HG03280 (cell line): Measurements from ENCODE around the gene ABCG4.
"Not testable (repeated sequence)": the region's sequence is repeated elsewhere in the genome, so short reads cannot be mapped to it uniquely, and the experiment has no call there.

ENCODE experiments used
- ATAC-seq: cut with Tn5 transposase; IDR thresholded peaks from one replicate; pipeline ENCODE4 v1.9.1; 2021; ENCODE audit warnings: mild to moderate bottlenecking, moderate library complexity; ENCODE audit not compliant: unreplicated experiment

ABCG4 gene

DNA sequence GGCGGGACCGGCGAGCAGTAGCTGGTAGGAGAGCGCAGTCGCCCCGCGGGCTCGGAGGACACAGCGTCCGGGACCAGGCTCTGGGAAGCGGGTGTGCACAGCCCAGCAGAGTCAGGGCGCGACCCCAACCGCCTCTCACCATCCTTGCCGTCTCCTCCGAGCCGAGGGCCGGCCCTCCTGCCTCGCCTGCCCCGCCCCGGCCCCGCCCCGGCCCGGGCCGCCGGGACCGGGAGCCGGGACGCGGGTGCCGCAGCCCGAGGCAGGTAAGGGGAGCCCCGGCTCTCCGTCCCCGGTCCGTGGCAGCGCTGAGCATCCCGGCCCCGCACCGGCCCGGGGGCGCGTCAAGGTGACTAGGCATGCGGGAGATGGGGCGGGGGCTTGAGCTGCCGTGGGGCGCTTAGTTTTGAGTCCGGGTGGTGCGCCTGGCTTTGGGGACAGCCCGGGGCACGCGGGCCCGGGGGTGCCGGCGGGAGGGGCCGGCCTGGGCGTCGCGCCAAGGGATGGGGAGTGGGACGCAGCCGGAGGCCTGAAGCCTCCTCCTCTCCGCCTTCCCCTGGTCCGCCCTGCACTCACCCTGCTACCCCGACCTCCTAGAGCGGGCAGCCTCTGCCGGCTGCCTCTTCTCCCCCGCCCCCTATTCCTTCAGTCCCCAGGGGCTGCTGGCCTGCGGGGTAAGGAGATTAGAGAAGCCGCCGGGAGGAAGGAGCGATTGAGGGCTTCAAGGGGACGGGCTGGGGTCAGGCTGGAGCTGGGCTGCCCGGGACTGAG, at the start of gene ABCG4:
TSS of gene ABCG4 (plus strand) at position 35 of the 768 bp plus-strand sequence. CDS start 914 bp downstream, outside the sequence.
- ATAC-seq, result no peak

DNA sequence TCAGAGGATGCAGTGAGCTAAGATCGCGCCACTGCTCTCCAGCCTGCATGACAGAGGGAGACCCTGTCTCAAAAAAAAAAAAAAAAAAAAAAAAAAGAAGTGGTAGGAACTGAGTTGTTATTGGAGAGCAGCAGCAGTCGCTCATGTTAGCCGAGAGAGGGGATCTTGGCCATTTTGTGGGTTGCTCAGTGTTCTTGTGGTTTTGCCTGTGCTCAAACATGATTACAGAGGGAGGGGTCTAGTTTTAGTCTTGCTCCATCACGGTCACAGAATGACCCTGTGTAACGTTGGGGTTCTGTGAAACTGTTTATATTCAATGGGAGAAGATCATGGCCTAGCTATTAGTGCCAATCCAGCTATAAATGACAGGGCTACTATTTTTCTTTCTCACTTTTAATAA, 49.1 kb upstream of the ABCG4 start:
- ATAC-seq, result no peak

DNA sequence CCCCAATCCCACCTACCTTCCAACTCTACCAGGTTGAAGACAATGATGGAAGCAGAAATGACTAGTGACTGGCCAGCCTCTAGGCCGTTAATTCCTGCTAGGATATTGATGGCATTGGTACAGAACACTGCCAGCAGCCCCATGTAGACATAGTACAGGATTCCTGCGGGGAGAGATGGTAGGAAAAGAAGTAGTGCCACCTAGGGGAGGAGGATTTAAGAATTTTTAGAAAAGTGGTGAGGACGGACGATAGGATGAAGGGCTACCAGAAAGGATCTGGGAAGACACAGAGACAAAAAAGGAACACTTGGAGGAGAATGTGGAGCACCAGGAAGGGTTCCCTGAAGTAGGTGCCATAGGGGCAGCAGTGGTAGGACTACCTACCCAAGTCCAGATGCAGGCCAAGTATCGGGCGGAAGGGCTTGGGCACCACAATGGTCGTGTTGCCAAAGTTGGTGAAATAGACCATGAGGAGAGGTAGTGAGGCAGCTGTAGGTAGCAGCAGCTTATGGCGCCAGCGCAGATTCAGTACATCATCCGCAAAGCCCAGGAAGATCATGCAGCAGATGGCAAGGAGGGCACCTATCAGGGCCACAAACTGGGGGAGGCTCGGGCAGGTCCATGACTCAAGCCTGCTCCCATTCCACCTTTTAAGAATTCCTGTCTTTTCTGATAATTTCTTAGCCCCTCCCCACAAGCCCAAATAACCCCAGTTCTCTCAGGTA, 48.4 kb upstream of the ABCG4 start:
- no peak for ATAC-seq

DNA sequence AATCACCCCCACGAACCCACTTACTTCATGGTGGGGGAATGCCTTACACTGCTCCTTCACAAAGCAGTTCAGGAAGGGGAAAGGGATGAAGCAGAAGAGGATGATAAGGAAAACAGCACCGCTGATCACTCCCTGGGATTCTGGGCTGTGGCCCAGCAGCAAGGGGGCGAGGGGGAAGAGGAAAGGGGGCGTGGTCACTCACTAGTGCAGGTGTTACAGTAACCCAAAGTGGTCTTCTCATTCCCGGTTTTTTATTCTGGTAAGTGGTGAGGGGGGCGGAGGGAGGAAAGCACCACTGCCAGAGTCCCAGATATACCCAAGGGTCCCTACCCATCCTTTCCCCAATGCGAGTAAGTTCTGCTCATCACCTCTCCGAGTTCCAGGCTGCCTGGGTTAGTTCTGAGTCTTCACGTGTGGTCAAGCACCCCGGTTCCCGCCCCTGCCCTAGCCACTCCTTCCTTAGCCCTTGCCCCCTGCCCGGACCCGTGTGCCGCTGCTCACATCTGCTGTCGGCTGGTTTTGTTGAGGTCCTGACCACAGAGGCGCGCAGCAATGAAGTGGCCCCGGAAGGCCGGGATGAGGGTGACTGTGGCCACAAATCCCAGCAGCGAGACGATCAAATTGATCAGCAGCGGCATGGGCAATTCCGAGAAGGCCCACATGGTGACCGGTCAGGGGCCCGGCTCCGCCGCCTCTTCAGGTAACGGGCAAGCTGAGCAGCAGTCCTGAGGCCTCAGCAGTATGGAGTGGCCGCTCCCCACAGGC, 47.7 kb upstream of the ABCG4 start:
- ATAC-seq, result peak; percentile 13

DNA sequence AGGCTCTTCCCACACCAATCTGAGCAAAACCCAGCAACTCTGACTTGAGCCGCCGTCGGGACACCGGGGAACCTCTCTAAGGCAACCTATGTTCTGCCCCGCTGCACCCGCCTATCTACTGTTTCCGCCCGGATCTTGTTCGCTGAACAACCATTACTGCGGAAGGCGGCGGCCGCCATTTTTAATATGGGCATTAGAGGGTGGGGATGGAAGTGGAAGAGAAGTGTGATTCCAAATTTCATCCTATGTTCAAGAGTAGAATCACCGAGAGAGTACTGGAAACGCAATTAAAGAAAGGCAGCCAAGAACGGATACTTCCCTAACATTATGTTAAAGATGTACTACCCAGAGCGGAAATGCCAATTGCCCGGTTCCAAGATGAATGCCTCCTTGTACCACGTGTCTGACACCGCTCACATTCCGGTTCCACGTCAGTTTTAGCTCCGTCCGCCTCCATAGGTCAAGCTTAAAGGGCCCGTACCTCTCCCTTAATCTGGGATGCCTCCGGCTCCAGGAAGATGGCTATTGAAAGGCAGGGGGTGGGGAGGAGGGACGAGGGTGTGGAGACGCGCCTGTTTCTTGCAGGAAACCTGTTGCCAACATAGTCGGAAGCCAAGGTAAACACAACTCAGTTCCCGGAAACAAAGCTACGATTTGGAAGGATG, 47.0 kb upstream of the ABCG4 start, which contains the start of gene DPAGT1:
TSS of gene DPAGT1 (minus strand) at position 95 of the 665 bp plus-strand sequence. CDS start 198 bp downstream, outside the sequence.
- peak; percentile 78 for ATAC-seq

DNA sequence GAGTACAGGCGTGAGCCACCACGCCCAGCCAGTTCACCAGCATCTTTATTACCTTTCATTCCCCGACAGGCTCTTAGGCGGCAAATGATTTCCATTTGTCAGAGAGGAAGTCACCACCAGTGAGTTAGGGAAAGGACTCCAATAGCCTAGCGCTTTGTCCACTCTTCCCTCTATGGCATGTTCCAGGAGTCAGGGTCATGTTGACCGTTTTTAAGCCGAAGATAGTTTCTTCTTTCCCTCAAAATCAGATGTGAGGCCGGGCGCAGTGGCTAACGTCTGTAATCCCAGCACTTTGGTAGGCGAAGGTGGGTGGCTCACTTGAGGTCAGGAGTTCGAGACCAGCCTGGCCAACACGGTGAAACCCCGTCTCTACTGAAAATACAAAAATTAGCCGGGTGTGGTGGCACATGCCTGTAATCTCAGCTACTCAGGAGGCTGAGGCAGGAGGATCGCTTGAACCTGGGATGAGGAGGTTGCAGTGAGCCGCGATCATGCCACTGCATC, 45.6 kb upstream of the ABCG4 start:
- ATAC-seq, result not testable (repeated sequence)

DNA sequence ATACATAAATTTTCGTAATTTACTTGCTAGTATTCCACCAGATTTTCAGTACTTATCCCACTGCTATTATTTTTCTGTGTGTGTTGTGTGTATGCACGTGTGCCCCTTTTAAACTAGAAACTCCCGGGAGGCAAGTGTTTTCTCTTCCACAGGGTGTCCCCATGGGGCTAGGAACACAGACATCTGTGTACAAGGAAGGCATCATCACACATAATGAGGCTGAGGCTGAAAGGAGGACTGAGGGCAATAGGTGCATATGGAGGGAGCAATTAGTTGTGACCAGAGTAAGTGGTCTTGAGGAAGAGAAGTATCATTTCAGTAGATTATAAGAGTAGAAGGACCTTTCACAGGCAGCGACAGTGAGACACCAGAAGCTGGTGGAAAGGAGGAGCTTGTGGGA, 45.1 kb upstream of the ABCG4 start:
- ATAC-seq, result no peak

DNA sequence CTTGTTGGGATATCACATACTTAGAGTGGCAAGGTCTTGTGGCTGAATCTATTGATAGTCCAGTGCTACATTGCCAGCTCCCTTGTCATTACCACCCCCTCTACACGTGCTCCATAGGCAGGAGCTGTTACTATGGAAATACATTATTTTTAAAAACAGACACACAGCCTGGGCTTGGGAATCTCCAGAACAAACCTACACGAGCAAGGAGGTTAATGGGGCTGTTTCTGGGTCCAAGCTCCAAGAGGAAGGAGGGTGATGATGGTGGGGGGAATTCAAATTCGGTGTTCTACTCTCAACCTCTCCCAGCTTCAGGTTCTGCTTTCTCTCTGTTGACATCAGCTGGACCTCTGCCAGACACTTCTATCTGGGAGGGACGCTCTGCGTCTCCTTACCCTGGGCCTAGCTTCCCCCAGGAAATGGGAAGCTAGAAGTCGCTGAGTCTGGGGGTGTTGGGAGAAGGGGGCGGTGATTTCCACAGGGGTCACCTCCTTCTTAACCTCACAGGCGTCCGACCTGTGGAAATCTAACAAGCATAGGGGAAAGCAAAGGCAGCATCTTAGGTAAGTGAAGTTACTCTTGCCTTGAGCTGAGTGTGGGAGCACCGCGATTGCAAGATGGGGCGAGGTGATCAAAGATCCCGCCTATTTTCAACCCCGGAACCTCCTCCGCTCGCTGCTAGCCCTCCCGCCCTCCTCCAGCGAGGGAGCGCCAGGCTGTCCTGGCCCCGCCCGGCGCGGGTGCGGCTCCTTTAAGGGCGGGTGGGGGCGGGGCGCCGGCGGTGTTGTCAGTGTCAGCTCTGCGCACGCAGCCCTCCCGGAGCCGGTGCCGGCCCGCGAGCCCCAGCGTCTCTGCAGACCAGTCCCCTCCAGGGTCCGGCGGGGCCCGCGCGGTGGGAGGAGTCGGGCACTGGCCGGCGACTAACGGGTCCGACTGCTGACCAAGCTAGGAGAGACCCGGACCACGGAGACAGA, 42.0 kb upstream of the ABCG4 start, which contains the start of gene C2CD2L:
TSS of gene C2CD2L (plus strand) at position 781 of the 974 bp plus-strand sequence. CDS start 398 bp downstream, outside the sequence.
- ATAC-seq, result peak; percentile 76

DNA sequence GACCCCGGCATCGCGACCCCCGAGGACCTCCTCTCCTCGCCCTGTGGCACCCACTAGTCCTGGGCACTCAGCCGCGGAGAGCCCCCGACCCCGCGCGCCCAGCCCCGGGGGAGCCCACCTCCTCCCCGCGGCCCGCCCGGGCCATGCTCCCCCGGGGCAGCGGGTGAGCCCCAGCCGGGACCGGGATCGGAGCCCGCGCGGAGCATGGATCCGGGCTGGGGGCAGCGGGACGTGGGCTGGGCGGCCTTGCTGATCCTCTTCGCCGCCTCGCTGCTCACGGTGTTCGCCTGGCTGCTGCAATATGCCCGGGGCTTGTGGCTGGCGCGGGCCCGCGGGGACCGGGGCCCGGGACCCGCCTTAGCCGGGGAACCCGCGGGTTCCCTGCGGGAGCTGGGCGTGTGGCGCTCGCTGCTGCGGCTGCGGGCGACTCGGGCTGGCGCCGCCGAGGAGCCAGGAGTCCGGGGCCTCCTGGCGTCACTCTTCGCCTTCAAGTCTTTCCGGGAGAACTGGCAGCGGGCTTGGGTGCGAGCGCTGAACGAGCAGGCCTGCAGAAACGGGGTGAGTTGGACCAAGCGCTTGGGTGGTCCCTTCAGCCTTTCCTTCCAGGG, 41.2 kb upstream of the ABCG4 start:
- ATAC-seq, result peak; percentile 27

DNA sequence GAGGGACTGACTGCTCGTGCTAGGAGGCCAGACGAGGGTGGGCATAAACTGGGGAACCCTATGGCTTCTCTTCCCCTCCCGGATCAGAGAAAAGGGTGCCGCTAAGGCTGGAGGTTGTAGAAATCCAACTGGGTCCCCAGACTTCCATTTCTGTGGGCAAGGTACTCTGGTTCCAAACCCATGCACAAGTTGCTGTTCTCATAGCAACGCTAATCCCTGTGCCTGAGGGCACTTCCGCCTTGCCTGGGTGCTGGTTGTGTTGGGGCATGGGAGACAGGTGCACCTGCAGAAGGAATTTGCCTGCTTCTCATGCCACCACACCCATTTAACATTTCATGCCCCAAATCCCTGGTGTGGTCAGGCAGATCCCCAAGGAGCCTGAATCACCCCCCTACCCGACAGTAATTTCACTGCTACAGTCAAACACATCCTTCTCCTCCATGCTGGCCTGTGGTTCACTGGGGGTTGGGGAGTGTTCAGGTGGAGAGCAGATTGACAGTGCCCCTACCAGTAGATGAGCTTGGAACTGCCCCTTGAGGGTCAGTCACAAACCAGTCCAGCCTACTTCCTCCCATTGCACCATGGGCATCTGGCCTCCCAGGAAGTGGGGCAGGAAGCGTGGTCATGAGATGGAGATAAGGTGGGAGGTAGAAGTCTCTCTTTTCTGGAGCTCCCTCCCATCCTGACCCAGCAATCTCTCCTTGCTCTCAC, 40.6 kb upstream of the ABCG4 start:
- ATAC-seq, result no peak

DNA sequence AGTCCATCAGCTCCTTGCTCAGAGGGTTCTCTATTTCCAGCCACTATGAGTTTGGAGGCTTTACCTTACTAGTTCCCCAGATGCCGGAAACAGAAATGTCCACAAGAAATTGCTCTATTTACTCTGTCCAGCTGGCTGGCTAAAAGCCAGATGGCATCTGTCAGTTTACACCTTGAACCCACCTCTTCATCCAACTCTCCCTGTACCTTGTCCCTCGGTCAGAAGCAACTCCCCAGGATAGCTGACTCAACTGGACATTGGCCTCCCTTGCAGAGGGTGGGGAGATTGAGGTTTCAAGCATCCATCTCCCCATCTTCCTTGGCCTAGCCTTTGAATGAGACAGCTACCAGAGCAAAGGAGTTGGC, 40.0 kb upstream of the ABCG4 start:
- no peak for ATAC-seq

DNA sequence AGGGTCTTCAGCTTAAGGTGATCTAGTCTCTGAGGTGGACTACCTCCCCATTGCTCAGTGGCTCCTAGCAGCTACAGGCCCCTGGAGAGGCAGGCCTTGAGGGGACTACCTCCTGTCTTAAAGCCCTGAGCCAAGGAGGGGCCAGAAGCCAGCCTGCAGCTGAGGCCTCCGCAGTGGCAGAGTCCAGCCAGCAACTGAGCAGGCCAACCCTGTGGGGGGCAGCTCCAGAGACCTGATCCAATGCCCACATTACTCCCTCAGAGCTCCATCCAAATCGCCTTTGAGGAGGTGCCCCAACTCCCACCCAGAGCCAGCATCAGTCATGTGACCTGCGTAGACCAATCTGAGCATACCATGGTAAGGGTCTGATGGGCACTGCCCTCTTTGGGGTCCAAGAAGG, 39.0 kb upstream of the ABCG4 start:
- no peak for ATAC-seq

DNA sequence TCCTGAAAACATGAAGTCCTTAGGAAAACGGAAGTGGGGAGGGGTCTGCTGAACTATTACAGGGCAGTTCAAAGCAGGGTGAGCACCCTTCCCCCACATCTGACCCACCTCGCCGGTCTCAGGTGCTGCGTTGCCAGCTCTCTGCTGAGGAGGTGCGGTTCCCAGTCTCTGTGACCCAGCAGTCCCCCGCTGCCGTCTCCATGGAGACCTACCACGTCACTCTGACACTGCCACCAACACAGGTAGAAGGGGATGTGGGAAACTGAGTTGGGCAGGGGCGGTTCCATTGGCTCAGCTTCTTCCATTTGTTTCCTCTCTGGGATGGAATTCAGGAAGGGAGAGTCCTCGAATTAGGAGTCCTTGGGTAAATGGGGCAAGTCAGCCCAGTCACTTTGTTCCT, 38.4 kb upstream of the ABCG4 start:
- no peak for ATAC-seq

DNA sequence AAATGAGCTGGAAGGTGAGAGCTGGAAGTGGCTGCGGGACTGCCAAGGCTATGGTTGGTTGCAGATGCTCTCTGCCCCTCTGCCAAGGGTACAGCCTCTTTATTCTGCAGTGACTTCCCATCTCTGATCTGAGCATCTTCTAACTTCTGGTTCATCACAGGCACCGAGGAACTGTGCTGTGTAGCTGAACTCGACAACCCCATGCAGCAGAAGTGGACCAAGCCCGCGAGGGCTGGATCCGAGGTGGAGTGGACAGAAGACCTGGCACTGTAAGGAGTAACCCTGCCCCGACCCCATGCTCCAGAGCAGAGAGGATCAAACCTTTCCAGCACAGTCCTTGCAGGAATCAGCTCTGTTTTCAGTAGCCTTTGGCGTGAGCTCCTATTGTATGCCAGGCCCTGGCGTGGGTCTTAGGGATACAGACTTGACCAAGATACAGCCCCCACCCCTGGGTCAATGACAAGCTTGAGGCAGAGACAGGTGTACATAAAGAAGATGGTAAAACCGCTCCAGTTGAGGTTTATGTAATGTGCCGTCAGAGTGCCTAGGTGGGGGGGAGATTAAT, 37.4 kb upstream of the ABCG4 start:
- ATAC-seq, result no peak

DNA sequence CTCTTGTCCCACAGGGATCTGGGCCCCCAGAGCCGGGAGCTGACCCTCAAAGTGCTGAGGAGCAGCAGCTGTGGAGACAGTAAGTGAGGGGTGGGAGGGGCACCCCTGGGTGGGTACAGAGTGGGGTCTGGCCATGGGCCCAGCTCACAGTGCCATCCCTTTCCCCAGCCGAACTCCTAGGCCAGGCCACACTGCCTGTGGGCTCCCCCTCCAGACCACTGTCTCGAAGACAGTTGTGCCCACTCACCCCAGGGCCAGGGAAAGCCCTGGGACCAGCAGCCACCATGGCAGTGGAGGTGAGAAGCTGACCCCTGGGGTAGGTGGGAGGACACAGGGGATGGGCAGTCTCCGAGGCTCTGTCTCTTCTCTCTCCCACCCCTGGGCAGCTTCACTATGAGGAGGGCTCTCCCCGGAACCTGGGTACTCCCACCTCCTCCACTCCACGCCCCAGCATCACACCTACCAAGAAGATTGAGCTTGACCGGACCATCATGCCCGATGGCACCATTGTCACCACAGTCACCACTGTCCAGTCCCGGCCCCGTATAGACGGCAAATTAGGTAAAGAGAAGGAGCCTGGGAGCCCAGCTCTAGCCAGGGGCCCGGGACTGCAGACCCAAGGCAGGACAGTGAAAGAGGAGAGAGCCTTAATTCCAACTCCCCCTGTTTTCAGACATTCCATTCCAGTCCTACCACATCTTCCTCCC, 36.4 kb upstream of the ABCG4 start:
- no peak for ATAC-seq

DNA sequence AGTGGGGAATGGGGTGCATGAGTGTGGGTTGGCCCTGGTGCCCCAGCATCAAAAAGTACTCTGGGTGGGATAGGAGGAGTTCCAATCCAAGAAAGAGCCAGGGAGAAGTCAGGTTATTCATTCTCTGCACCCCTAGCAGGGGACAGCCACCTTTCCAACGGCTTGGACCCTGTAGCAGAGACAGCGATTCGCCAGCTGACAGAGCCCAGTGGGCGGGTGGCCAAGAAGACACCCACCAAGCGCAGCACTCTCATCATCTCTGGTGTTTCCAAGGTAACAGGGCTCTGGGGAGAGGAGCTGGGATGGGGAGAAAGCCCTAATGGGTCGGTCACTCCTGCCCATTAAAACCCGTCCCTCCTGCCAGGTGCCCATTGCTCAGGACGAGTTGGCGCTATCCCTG, 35.1 kb upstream of the ABCG4 start:
- ATAC-seq, result no peak

DNA sequence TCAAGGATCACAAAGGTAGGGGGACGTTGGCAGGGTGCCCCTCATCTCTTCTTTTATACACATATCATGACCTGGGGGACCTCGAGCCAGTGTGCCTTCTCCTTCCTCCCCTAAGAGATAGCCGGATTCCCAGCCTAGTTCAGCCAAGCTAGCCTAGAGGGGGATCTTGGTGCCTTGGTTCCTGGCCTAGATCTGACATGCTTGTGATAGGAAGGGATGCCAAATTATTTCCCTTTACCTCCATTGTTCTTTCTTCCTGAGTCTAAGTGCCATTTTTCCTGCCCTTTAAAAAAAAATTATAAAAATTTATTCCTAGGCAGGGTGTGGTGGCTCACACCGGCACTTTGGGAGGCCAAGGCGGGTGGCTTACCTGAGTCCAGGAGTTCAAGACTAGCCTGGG, 34.5 kb upstream of the ABCG4 start:
- ATAC-seq, result no peak
